MM.1S (cell line): ENCODE measurements around the gene NTRK3.

Experiments
- DNase-seq: peaks from one replicate; pipeline ENCODE4 v3.0.0-alpha.2; 2015
- H2AFZ ChIP-seq: fragments of 300-600 bp; sonication (generic); 2 replicates; pipeline ENCODE4 v1.6.0; 2016; ENCODE audit warnings: antibody characterized with exemption, low read length
- H3F3A ChIP-seq: fragments of 300-600 bp; sonication (generic); 2 replicates; pipeline ENCODE4 v1.6.1; 2016; ENCODE audit warnings: mild to moderate bottlenecking, antibody characterized with exemption, low read length, moderate library complexity, mixed read lengths; ENCODE audit not compliant: insufficient read depth
- H3K27ac ChIP-seq: fragments of 300-600 bp; sonication (generic); 2 replicates; pipeline ENCODE4 v1.5.1; 2016; ENCODE audit warnings: mild to moderate bottlenecking, low read length
- H3K27me3 ChIP-seq: fragments of 300-600 bp; sonication (generic); replicated peaks from 2 replicates; pipeline ENCODE4 v1.6.0; 2016; ENCODE audit warnings: low read length; ENCODE audit not compliant: insufficient read depth
- H3K36me3 ChIP-seq: fragments of 300-600 bp; sonication (generic); replicated peaks from 2 replicates; pipeline ENCODE4 v1.6.1; 2016; ENCODE audit warnings: mild to moderate bottlenecking, low read length, mixed read lengths; ENCODE audit not compliant: insufficient read depth
- H3K4me1 ChIP-seq: fragments of 300-600 bp; sonication (generic); 2 replicates; pipeline ENCODE4 v1.6.1; 2016; ENCODE audit warnings: low read length, mixed read lengths
- H3K4me2 ChIP-seq: fragments of 300-600 bp; sonication (generic); 2 replicates; pipeline ENCODE4 v1.6.0; 2016; ENCODE audit warnings: low read depth, low read length
- H3K4me3 ChIP-seq: fragments of 300-600 bp; sonication (generic); 2 replicates; pipeline ENCODE4 v1.5.1; 2016; ENCODE audit warnings: low read length, mixed read lengths
- H3K79me2 ChIP-seq: fragments of 300-600 bp; sonication (generic); 2 replicates; pipeline ENCODE4 v1.6.1; 2016; ENCODE audit warnings: mixed run types, low read length, mixed read lengths
- H3K9ac ChIP-seq: fragments of 300-600 bp; sonication (generic); 2 replicates; pipeline ENCODE4 v1.6.1; 2016; ENCODE audit warnings: low read length, mixed read lengths
- H3K9me2 ChIP-seq: fragments of 300-600 bp; sonication (generic); replicated peaks from 2 replicates; pipeline ENCODE4 v1.6.1; 2016; ENCODE audit warnings: mild to moderate bottlenecking, low read length, mixed read lengths; ENCODE audit not compliant: insufficient read depth
- H3K9me3 ChIP-seq: fragments of 300-600 bp; sonication (generic); replicated peaks from 2 replicates; pipeline ENCODE4 v1.6.1; 2016; ENCODE audit warnings: mild to moderate bottlenecking, low read length, mixed read lengths; ENCODE audit not compliant: insufficient read depth
- H4K20me1 ChIP-seq: fragments of 300-600 bp; sonication (generic); 2 replicates; pipeline ENCODE4 v1.6.1; 2016; ENCODE audit warnings: mild to moderate bottlenecking, low read length, moderate library complexity, mixed read lengths; ENCODE audit not compliant: insufficient read depth
- CTCF ChIP-seq: fragments of 300-600 bp; sonication (generic); IDR thresholded peaks from 2 replicates; pipeline ENCODE4 v1.5.1; 2016; ENCODE audit warnings: antibody characterized with exemption, low read length, mixed read lengths
- EZH2 ChIP-seq: fragments of 300-600 bp; sonication (generic); optimal IDR thresholded peaks from 2 replicates; pipeline ENCODE3; 2017; ENCODE audit warnings: low read depth, mild to moderate bottlenecking, antibody characterized with exemption, low read length, mixed read lengths
- EZH2phosphoT487 ChIP-seq: fragments of 300-600 bp; sonication (generic); IDR thresholded peaks from 2 replicates; pipeline ENCODE4 v1.6.1; 2018; ENCODE audit warnings: antibody characterized with exemption, low read length

NTRK3 gene

GRCh38 chr15:88225461-88225860, 31.1 kb downstream of the NTRK3 start:
- no peak overlapping the region for H3K4me3 ChIP-seq
- no peaks in the 10 kb centered on the region for H3K4me1 ChIP-seq
- no peaks in the 10 kb centered on the region for H3K27me3 ChIP-seq
- H3K27ac ChIP-seq, result no peak overlapping the region
- H3K9me3 ChIP-seq, result no peaks in the 10 kb centered on the region
- H2AFZ ChIP-seq, result no peak overlapping the region
- no peak overlapping the region for H3K9ac ChIP-seq
- no peak for DNase-seq
- TF ChIP-seq EZH2phosphoT487, result no peak
- no peak for TF ChIP-seq CTCF
- H3K79me2 ChIP-seq, result no peaks in the 10 kb centered on the region
- H3K4me2 ChIP-seq, result no peak overlapping the region
- no peaks in the 10 kb centered on the region for H3K36me3 ChIP-seq
- H4K20me1 ChIP-seq, result no peaks in the 10 kb centered on the region
- H3F3A ChIP-seq, result no peaks in the 10 kb centered on the region
- no peaks in the 10 kb centered on the region for H3K9me2 ChIP-seq

- Histone ChIP-seq H3K9me2 (no peaks in the 10 kb centered on the region), H3K4me3 (no peak overlapping the region), H3K27me3 (no peaks in the 10 kb centered on the region), H3K4me2 (no peak overlapping the region), H4K20me1 (no peaks in the 10 kb centered on the region), H3K9me3 (no peaks in the 10 kb centered on the region), H2AFZ (no peak overlapping the region), H3F3A (no peaks in the 10 kb centered on the region), H3K4me1 (peaks cover 7% of the 10 kb centered on the region; the same call in 1 of the 2 replicates), H3K9ac (no peak overlapping the region), H3K36me3 (no peaks in the 10 kb centered on the region), H3K27ac (no peak overlapping the region), H3K79me2 (no peaks in the 10 kb centered on the region)
- TF ChIP-seq EZH2 (no peak), CTCF (no peak), EZH2phosphoT487 (no peak)
- DNase-seq, result no peak
Observed at GRCh38 chr15:88223084-88223483, 33.5 kb downstream of the NTRK3 start.

- Histone ChIP-seq H3K4me3 (no peak overlapping the region), H4K20me1 (no peaks in the 10 kb centered on the region), H2AFZ (no peak overlapping the region), H3K4me1 (peaks cover 9% of the 10 kb centered on the region; the same call in 1 of the 2 replicates), H3K4me2 (no peak overlapping the region), H3K27ac (no peak overlapping the region), H3K9me2 (no peaks in the 10 kb centered on the region), H3K79me2 (no peaks in the 10 kb centered on the region), H3K36me3 (no peaks in the 10 kb centered on the region), H3K27me3 (no peaks in the 10 kb centered on the region), H3K9ac (no peak overlapping the region), H3F3A (no peaks in the 10 kb centered on the region), H3K9me3 (no peaks in the 10 kb centered on the region)
- DNase-seq, result no peak
- no peak for TF ChIP-seq EZH2phosphoT487
- no peak for TF ChIP-seq EZH2
- TF ChIP-seq CTCF, result no peak
Observed at GRCh38 chr15:88221836-88222235, 34.7 kb downstream of the NTRK3 start.
